Neural progenitor cell (in vitro differentiated cells): Measurements from ENCODE around the gene GPM6B.

Experiments
- CTCF ChIP-seq: fragments of 200-600 bp; sonication (generic); IDR thresholded peaks from 2 replicates; pipeline ENCODE4 v1.5.1; 2017; ENCODE audit warnings: antibody characterized with exemption, mild to moderate bottlenecking
- EZH2 ChIP-seq: fragments of 200-600 bp; sonication (generic); IDR thresholded peaks from 2 replicates; pipeline ENCODE4 v1.6.1; 2017; ENCODE audit warnings: antibody characterized with exemption, mild to moderate bottlenecking, moderate library complexity
- EZH2phosphoT487 ChIP-seq: fragments of 200-600 bp; sonication (generic); IDR thresholded peaks from 2 replicates; pipeline ENCODE4 v1.6.1; 2017; ENCODE audit warnings: antibody characterized with exemption

GRCh38 chrX:13780868-13781427 lies 35.9 kb downstream of the GPM6B start:
- TF ChIP-seq CTCF (no peak), EZH2 (no peak), EZH2phosphoT487 (no peak)
